Measurements from ENCODE around the gene CRTAC1.
A peak's percentile ranks its signal among the peaks of the same experiment; 100 is the strongest.

The CRTAC1 gene

GRCh38 chr10:97901381-97901780 is 129.0 kb downstream of the CRTAC1 start:
- H2AFZ ChIP-seq (ENCODE audit: low read length, unreplicated experiment): no peak overlapping the region
- no peak overlapping the region for H3K4me3 ChIP-seq (ENCODE audit: low read depth, low read length)
- H3K4me1 ChIP-seq (ENCODE audit: control insufficient read depth, insufficient read depth, low read length, unreplicated experiment): no peaks in the 10 kb centered on the region
- H3K27me3 ChIP-seq (ENCODE audit: insufficient read depth, low read length): peaks cover 15% of the 10 kb centered on the region
- no peak overlapping the region for H3K27ac ChIP-seq (ENCODE audit: low read depth, low read length)
- H3K79me2 ChIP-seq (ENCODE audit: control insufficient read depth, insufficient read depth, low read length, unreplicated experiment): no peaks in the 10 kb centered on the region
- no peaks in the 10 kb centered on the region for H3K36me3 ChIP-seq (ENCODE audit: insufficient read depth, low read length)

- H3K36me3 ChIP-seq (ENCODE audit: insufficient read depth, low read length): no peaks in the 10 kb centered on the region
- no peak overlapping the region for H3K4me3 ChIP-seq (ENCODE audit: low read depth, low read length)
- no peaks in the 10 kb centered on the region for H3K4me1 ChIP-seq (ENCODE audit: control insufficient read depth, insufficient read depth, low read length, unreplicated experiment)
- no peaks in the 10 kb centered on the region for H3K79me2 ChIP-seq (ENCODE audit: control insufficient read depth, insufficient read depth, low read length, unreplicated experiment)
- H2AFZ ChIP-seq (ENCODE audit: low read length, unreplicated experiment): no peak overlapping the region
- H3K27ac ChIP-seq (ENCODE audit: low read depth, low read length): no peak overlapping the region
- peaks cover 26% of the 10 kb centered on the region for H3K27me3 ChIP-seq (ENCODE audit: insufficient read depth, low read length)
These were observed 132.0 kb downstream of the CRTAC1 start for GRCh38 chr10:97898429-97898828.

DNA sequence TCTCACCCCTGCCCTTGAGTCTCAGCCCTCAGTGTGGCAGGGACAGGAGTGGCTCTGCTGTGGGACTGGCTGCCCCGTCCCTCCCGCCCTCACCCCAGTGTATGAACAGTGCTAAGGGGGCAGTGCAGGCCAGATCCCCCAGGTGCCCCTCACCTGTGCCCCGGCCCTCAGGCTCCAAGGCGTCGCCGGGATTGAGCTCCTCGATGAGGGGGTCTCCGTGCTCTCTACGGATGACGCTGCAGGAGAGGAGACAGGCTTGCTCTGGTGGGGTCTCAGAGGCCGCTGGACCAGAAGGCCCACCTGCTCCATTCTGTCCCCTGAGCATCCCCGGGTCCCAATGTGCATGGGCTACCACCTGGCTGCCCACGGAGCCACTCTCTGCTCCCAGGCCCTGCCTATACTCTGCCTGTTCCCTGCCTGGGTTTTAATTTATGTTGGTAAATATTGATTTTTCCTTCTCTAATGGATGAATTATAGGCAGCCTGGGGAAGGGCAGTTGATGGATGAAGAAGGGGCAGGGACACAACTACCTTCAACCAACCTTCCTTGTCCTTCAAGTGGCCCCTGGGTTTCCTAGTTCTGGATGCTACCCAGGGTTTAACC is 133.6 kb downstream of the CRTAC1 start:
- no peaks in the 10 kb centered on the region for H3K79me2 ChIP-seq (ENCODE audit: control insufficient read depth, insufficient read depth, low read length, unreplicated experiment)
- peaks cover 26% of the 10 kb centered on the region for H3K27me3 ChIP-seq (ENCODE audit: insufficient read depth, low read length)
- no peak overlapping the region for H3K27ac ChIP-seq (ENCODE audit: low read depth, low read length)
- H3K4me1 ChIP-seq (ENCODE audit: control insufficient read depth, insufficient read depth, low read length, unreplicated experiment): no peaks in the 10 kb centered on the region
- no peak overlapping the region for H3K4me3 ChIP-seq (ENCODE audit: low read depth, low read length)
- H2AFZ ChIP-seq (ENCODE audit: low read length, unreplicated experiment): no peak overlapping the region
- no peaks in the 10 kb centered on the region for H3K36me3 ChIP-seq (ENCODE audit: insufficient read depth, low read length)

- Histone ChIP-seq H3K79me2 (ENCODE audit: control insufficient read depth, insufficient read depth, low read length, unreplicated experiment) (no peaks in the 10 kb centered on the region), H3K27ac (ENCODE audit: low read depth, low read length) (no peak overlapping the region), H3K4me1 (ENCODE audit: control insufficient read depth, insufficient read depth, low read length, unreplicated experiment) (no peaks in the 10 kb centered on the region), H3K36me3 (ENCODE audit: insufficient read depth, low read length) (no peaks in the 10 kb centered on the region), H2AFZ (ENCODE audit: low read length, unreplicated experiment) (no peak overlapping the region), H3K27me3 (ENCODE audit: insufficient read depth, low read length) (peaks cover 26% of the 10 kb centered on the region), H3K4me3 (ENCODE audit: low read depth, low read length) (no peak overlapping the region)
These were observed 134.5 kb downstream of the CRTAC1 start for GRCh38 chr10:97895915-97896314.

DNA sequence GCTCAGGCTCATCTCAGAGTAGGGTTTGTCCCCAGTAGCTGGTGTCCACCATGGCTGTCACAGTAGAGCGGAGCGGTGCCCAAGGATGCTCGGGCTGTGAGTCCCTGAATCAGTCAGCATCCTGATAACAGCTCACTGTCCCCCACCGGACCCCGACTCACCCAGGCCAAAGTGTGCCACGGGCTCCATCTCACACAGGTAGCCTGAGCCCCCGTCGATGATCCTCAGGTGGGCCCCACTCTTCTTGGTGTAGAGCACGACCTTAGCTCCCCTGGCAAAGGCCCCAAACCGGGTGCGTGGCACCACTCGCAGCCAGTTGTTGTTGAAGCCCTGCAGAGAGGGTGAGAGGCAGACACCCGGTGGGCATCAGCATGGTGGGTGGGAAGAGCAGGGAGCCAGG is 135.3 kb downstream of the CRTAC1 start:
- H3K27ac ChIP-seq (ENCODE audit: low read depth, low read length): no peak overlapping the region
- no peaks in the 10 kb centered on the region for H3K36me3 ChIP-seq (ENCODE audit: insufficient read depth, low read length)
- no peaks in the 10 kb centered on the region for H3K79me2 ChIP-seq (ENCODE audit: control insufficient read depth, insufficient read depth, low read length, unreplicated experiment)
- no peak overlapping the region for H2AFZ ChIP-seq (ENCODE audit: low read length, unreplicated experiment)
- peaks cover 26% of the 10 kb centered on the region for H3K27me3 ChIP-seq (ENCODE audit: insufficient read depth, low read length)
- H3K4me3 ChIP-seq (ENCODE audit: low read depth, low read length): no peak overlapping the region
- peaks cover 2% of the 10 kb centered on the region for H3K4me1 ChIP-seq (ENCODE audit: control insufficient read depth, insufficient read depth, low read length, unreplicated experiment)

- peaks cover 12% of the 10 kb centered on the region for H3K4me1 ChIP-seq (ENCODE audit: control insufficient read depth, insufficient read depth, low read length, unreplicated experiment)
- H3K27me3 ChIP-seq (ENCODE audit: insufficient read depth, low read length): peaks cover 26% of the 10 kb centered on the region
- H3K79me2 ChIP-seq (ENCODE audit: control insufficient read depth, insufficient read depth, low read length, unreplicated experiment): no peaks in the 10 kb centered on the region
- no peak overlapping the region for H2AFZ ChIP-seq (ENCODE audit: low read length, unreplicated experiment)
- no peaks in the 10 kb centered on the region for H3K36me3 ChIP-seq (ENCODE audit: insufficient read depth, low read length)
- no peak overlapping the region for H3K4me3 ChIP-seq (ENCODE audit: low read depth, low read length)
- H3K27ac ChIP-seq (ENCODE audit: low read depth, low read length): no peak overlapping the region
These were observed 136.3 kb downstream of the CRTAC1 start for GRCh38 chr10:97894092-97894491.

- Histone ChIP-seq H3K27me3 (ENCODE audit: insufficient read depth, low read length) (peaks cover 26% of the 10 kb centered on the region), H3K36me3 (ENCODE audit: insufficient read depth, low read length) (no peaks in the 10 kb centered on the region), H3K4me1 (ENCODE audit: control insufficient read depth, insufficient read depth, low read length, unreplicated experiment) (peaks cover 18% of the 10 kb centered on the region), H3K27ac (ENCODE audit: low read depth, low read length) (no peak overlapping the region), H3K4me3 (ENCODE audit: low read depth, low read length) (no peak overlapping the region), H3K79me2 (ENCODE audit: control insufficient read depth, insufficient read depth, low read length, unreplicated experiment) (no peaks in the 10 kb centered on the region), H2AFZ (ENCODE audit: low read length, unreplicated experiment) (no peak overlapping the region)
These were observed 137.5 kb downstream of the CRTAC1 start for GRCh38 chr10:97892939-97893338.

- Histone ChIP-seq H3K79me2 (ENCODE audit: control insufficient read depth, insufficient read depth, low read length, unreplicated experiment) (no peaks in the 10 kb centered on the region), H3K4me3 (ENCODE audit: low read depth, low read length) (no peak overlapping the region), H3K4me1 (ENCODE audit: control insufficient read depth, insufficient read depth, low read length, unreplicated experiment) (peaks cover 18% of the 10 kb centered on the region), H3K36me3 (ENCODE audit: insufficient read depth, low read length) (no peaks in the 10 kb centered on the region), H3K27me3 (ENCODE audit: insufficient read depth, low read length) (peaks cover 26% of the 10 kb centered on the region), H2AFZ (ENCODE audit: low read length, unreplicated experiment) (no peak overlapping the region), H3K27ac (ENCODE audit: low read depth, low read length) (no peak overlapping the region)
These were observed 137.9 kb downstream of the CRTAC1 start for GRCh38 chr10:97892506-97892905.

DNA sequence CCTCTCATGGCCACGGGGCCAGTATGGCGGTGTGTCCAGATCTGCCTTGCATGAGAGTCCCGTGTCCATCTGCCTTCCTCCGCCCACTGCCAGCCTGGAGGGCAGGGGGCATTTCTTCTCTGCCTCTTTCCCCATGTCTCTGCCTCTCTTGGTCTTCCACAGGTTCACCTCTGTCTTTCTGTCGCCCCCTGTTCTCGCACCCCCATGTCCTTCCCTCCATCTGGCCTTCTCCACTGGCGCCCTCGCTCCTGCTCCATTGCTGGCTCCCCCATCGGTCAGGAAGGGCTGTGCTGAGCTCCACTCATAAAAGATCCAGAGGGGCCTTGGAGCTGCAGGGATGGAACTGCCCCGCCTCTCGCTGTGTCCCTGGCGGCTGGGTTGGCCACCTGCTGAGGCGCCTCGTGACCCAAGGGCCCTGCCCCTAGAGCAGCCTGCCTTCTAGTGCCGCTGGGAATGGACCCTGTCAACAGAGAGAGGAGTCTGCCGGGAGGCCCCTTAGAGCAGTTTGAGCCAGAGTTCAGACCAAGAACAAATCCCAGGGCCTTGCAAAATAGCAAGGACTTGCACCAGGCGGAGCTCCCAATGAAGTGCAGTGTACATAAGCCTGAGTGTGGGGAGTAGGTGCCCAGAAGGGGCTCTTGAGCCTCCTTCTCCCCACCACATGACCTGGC is 138.8 kb downstream of the CRTAC1 start:
- no peaks in the 10 kb centered on the region for H3K36me3 ChIP-seq (ENCODE audit: insufficient read depth, low read length)
- no peaks in the 10 kb centered on the region for H3K79me2 ChIP-seq (ENCODE audit: control insufficient read depth, insufficient read depth, low read length, unreplicated experiment)
- no peak overlapping the region for H2AFZ ChIP-seq (ENCODE audit: low read length, unreplicated experiment)
- no peak overlapping the region for H3K4me3 ChIP-seq (ENCODE audit: low read depth, low read length)
- H3K27ac ChIP-seq (ENCODE audit: low read depth, low read length): no peak overlapping the region
- H3K27me3 ChIP-seq (ENCODE audit: insufficient read depth, low read length): peaks cover 26% of the 10 kb centered on the region
- H3K4me1 ChIP-seq (ENCODE audit: control insufficient read depth, insufficient read depth, low read length, unreplicated experiment): peaks cover 18% of the 10 kb centered on the region

GRCh38 chr10:97889461-97890265 is 140.8 kb downstream of the CRTAC1 start:
- peak overlapping the region; percentile 56; the same call in 1 of the 2 replicates for H3K4me3 ChIP-seq (ENCODE audit: low read depth, low read length)
- H2AFZ ChIP-seq (ENCODE audit: low read length, unreplicated experiment): peak overlapping the region; percentile 60
- H3K79me2 ChIP-seq (ENCODE audit: control insufficient read depth, insufficient read depth, low read length, unreplicated experiment): no peaks in the 10 kb centered on the region
- H3K27ac ChIP-seq (ENCODE audit: low read depth, low read length): peak overlapping the region; percentile 73
- peaks cover 18% of the 10 kb centered on the region for H3K4me1 ChIP-seq (ENCODE audit: control insufficient read depth, insufficient read depth, low read length, unreplicated experiment)
- peaks cover 10% of the 10 kb centered on the region for H3K27me3 ChIP-seq (ENCODE audit: insufficient read depth, low read length)
- no peaks in the 10 kb centered on the region for H3K36me3 ChIP-seq (ENCODE audit: insufficient read depth, low read length)
